ENCODE measurements around the gene HTRA1.

- TF ChIP-seq, protein P1, sequence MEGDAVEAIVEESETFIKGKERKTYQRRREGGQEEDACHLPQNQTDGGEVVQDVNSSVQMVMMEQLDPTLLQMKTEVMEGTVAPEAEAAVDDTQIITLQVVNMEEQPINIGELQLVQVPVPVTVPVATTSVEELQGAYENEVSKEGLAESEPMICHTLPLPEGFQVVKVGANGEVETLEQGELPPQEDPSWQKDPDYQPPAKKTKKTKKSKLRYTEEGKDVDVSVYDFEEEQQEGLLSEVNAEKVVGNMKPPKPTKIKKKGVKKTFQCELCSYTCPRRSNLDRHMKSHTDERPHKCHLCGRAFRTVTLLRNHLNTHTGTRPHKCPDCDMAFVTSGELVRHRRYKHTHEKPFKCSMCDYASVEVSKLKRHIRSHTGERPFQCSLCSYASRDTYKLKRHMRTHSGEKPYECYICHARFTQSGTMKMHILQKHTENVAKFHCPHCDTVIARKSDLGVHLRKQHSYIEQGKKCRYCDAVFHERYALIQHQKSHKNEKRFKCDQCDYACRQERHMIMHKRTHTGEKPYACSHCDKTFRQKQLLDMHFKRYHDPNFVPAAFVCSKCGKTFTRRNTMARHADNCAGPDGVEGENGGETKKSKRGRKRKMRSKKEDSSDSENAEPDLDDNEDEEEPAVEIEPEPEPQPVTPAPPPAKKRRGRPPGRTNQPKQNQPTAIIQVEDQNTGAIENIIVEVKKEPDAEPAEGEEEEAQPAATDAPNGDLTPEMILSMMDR (IDR thresholded peaks at IDR 0.05): no peak
- TF ChIP-seq RCOR1 (IDR thresholded peaks at IDR 0.05; ENCODE audit: low read length) (no peak), SMC3 (IDR thresholded peaks at IDR 0.05; ENCODE audit: low read depth, low read length) (no peak), POLR2AphosphoS5 (IDR thresholded peaks at IDR 0.05; ENCODE audit: low read depth, low read length) (no peak), MAX (IDR thresholded peaks at IDR 0.05; ENCODE audit: low read depth) (no peak), NFIC (IDR thresholded peaks at IDR 0.05; ENCODE audit: borderline replicate concordance) (no peak)
- TF ChIP-seq, protein P2, sequence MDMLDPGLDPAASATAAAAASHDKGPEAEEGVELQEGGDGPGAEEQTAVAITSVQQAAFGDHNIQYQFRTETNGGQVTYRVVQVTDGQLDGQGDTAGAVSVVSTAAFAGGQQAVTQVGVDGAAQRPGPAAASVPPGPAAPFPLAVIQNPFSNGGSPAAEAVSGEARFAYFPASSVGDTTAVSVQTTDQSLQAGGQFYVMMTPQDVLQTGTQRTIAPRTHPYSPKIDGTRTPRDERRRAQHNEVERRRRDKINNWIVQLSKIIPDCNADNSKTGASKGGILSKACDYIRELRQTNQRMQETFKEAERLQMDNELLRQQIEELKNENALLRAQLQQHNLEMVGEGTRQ (IDR thresholded peaks at IDR 0.05; ENCODE audit: borderline replicate concordance, low read depth, low read length): no peak
- TF ChIP-seq, protein P3, sequence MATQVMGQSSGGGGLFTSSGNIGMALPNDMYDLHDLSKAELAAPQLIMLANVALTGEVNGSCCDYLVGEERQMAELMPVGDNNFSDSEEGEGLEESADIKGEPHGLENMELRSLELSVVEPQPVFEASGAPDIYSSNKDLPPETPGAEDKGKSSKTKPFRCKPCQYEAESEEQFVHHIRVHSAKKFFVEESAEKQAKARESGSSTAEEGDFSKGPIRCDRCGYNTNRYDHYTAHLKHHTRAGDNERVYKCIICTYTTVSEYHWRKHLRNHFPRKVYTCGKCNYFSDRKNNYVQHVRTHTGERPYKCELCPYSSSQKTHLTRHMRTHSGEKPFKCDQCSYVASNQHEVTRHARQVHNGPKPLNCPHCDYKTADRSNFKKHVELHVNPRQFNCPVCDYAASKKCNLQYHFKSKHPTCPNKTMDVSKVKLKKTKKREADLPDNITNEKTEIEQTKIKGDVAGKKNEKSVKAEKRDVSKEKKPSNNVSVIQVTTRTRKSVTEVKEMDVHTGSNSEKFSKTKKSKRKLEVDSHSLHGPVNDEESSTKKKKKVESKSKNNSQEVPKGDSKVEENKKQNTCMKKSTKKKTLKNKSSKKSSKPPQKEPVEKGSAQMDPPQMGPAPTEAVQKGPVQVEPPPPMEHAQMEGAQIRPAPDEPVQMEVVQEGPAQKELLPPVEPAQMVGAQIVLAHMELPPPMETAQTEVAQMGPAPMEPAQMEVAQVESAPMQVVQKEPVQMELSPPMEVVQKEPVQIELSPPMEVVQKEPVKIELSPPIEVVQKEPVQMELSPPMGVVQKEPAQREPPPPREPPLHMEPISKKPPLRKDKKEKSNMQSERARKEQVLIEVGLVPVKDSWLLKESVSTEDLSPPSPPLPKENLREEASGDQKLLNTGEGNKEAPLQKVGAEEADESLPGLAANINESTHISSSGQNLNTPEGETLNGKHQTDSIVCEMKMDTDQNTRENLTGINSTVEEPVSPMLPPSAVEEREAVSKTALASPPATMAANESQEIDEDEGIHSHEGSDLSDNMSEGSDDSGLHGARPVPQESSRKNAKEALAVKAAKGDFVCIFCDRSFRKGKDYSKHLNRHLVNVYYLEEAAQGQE (IDR thresholded peaks at IDR 0.05; ENCODE audit: low read depth, low read length): no peak
- TF ChIP-seq, protein P4, sequence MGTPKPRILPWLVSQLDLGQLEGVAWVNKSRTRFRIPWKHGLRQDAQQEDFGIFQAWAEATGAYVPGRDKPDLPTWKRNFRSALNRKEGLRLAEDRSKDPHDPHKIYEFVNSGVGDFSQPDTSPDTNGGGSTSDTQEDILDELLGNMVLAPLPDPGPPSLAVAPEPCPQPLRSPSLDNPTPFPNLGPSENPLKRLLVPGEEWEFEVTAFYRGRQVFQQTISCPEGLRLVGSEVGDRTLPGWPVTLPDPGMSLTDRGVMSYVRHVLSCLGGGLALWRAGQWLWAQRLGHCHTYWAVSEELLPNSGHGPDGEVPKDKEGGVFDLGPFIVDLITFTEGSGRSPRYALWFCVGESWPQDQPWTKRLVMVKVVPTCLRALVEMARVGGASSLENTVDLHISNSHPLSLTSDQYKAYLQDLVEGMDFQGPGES (IDR thresholded peaks at IDR 0.05; ENCODE audit: low read depth, low read length): no peak
Measured at GRCh38 chr10:122513053-122513452, 51.7 kb downstream of the HTRA1 start.

All from SK-N-SH (cell line).